ENCODE measurements around the gene HSPA12B. TPM values are rescaled to one million over a fixed set of nuclear protein-coding genes. Genes with fewer than 3 reads are reported as not detected.

The HSPA12B gene
- total and polyA plus RNA-seq, 2 donors (not counting 3 experiments of a cell fraction or from before 2014, with no cell fraction given), result 3.7 to 6.6 TPM

GRCh38 chr20:3739054-3739925 is 6.8 kb downstream of the HSPA12B start:
- no TSS peak for BruUV-seq (replicated peaks)
- Histone ChIP-seq H3K9me3 (replicated peaks; ENCODE audit: control insufficient read depth, insufficient read depth, low read length) (no peaks in the 10 kb centered on the region), H3K4me1 (ENCODE audit: control insufficient read depth, extremely low read depth, insufficient read depth, low read length) (peaks cover 12% of the 10 kb centered on the region), H3K9ac (replicated peaks; ENCODE audit: extremely low read depth, insufficient read depth, low read length) (no peak overlapping the region), H2AFZ (ENCODE audit: low read depth, low read length) (peak overlapping the region; percentile 29), H3K27me3 (ENCODE audit: control insufficient read depth in 2 of 2, insufficient read depth in 2 of 2, low read length in 2 of 2) (no peaks in the 10 kb centered on the region), H4K20me1 (replicated peaks; ENCODE audit: control insufficient read depth, extremely low read depth, insufficient read depth, low read length) (no peaks in the 10 kb centered on the region), H3K4me2 (ENCODE audit: insufficient read depth, low read length) (no peak overlapping the region), H3K79me2 (ENCODE audit: control insufficient read depth, insufficient read depth, low read length) (no peaks in the 10 kb centered on the region), H3K9me1 (replicated peaks; ENCODE audit: control insufficient read depth, extremely low read depth, insufficient read depth, low read length) (no peaks in the 10 kb centered on the region), H3K27ac (ENCODE audit: insufficient read depth, low read depth, low read length) (no peak overlapping the region), H3K36me3 (ENCODE audit: control insufficient read depth in 2 of 2, extremely low read depth in 1 of 2, insufficient read depth in 2 of 2, low read length in 2 of 2) (no peaks in the 10 kb centered on the region), H3K4me3 (replicated peaks in 1 of 3; ENCODE audit: insufficient read depth in 1 of 3, low read depth in 1 of 3, low read length in 3 of 3) (no peak overlapping the region)
- FAIRE-seq (peak; percentile 84), DNase-seq (ENCODE audit: low read depth, low spot score) (peak; percentile 49)
- dilution Hi-C loops (cut with MboI; ENCODE audit: extremely low pct_ligation_motif_present, low sequenced_read_pairs) (no loop called here), intact Hi-C loops (cut with micrococcal nuclease) (no loop called here)
- ChIA-PET CTCF (interaction anchor here (1.0 to 3.3 kb wide), 8 partner anchors 10 to 62 kb away, joined by 3 to 18 read pairs (median 4); partner anchors contain the start of gene SPEF1), POLR2A (no interaction called here)
- TF ChIP-seq MYC (IDR thresholded peaks at IDR 0.05; ENCODE audit: low read depth, low read length) (no peak), POLR2A (IDR thresholded peaks at IDR 0.05; ENCODE audit: low read depth, low read length) (peak; percentile 61), POLR2AphosphoS5 (IDR thresholded peaks at IDR 0.05; ENCODE audit: insufficient read depth, low read depth, low read length) (peak; percentile 68)

- Histone ChIP-seq H3K79me2 (ENCODE audit: control insufficient read depth, insufficient read depth, low read length) (no peaks in the 10 kb centered on the region), H3K4me1 (ENCODE audit: control insufficient read depth, extremely low read depth, insufficient read depth, low read length) (peaks cover 12% of the 10 kb centered on the region), H3K36me3 (ENCODE audit: control insufficient read depth in 2 of 2, extremely low read depth in 1 of 2, insufficient read depth in 2 of 2, low read length in 2 of 2) (no peaks in the 10 kb centered on the region), H2AFZ (ENCODE audit: low read depth, low read length) (peak overlapping the region; percentile 29), H3K27ac (ENCODE audit: insufficient read depth, low read depth, low read length) (no peak overlapping the region), H3K4me3 (replicated peaks in 1 of 3; ENCODE audit: insufficient read depth in 1 of 3, low read depth in 1 of 3, low read length in 3 of 3) (no peak overlapping the region), H3K4me2 (ENCODE audit: insufficient read depth, low read length) (no peak overlapping the region), H3K9me3 (replicated peaks; ENCODE audit: control insufficient read depth, insufficient read depth, low read length) (no peaks in the 10 kb centered on the region), H3K27me3 (ENCODE audit: control insufficient read depth in 2 of 2, insufficient read depth in 2 of 2, low read length in 2 of 2) (no peaks in the 10 kb centered on the region), H3K9ac (replicated peaks; ENCODE audit: extremely low read depth, insufficient read depth, low read length) (no peak overlapping the region), H4K20me1 (replicated peaks; ENCODE audit: control insufficient read depth, extremely low read depth, insufficient read depth, low read length) (no peaks in the 10 kb centered on the region), H3K9me1 (replicated peaks; ENCODE audit: control insufficient read depth, extremely low read depth, insufficient read depth, low read length) (no peaks in the 10 kb centered on the region)
- ChIA-PET POLR2A (no interaction called here), CTCF (interaction anchor here (1.0 to 3.3 kb wide), 8 partner anchors 9 to 115 kb away, joined by 3 to 18 read pairs (median 4); partner anchors contain the start of gene SPEF1)
- TF ChIP-seq JUN (IDR thresholded peaks at IDR 0.05; ENCODE audit: borderline replicate concordance, insufficient read depth, insufficient read length, low read depth) (no peak), FOS (IDR thresholded peaks at IDR 0.05; ENCODE audit: borderline replicate concordance, insufficient read depth, low read length) (no peak), POLR2AphosphoS5 (IDR thresholded peaks at IDR 0.05; ENCODE audit: insufficient read depth, low read depth, low read length) (no peak), MYC (IDR thresholded peaks at IDR 0.05; ENCODE audit: low read depth, low read length) (no peak), GATA2 (IDR thresholded peaks at IDR 0.05; ENCODE audit: insufficient read depth, insufficient read length, low read depth, low read length) (no peak), POLR2A (IDR thresholded peaks at IDR 0.05; ENCODE audit: low read depth, low read length) (no peak), MAX (IDR thresholded peaks at IDR 0.05; ENCODE audit: insufficient read depth, insufficient read length) (no peak), EZH2 (IDR thresholded peaks at IDR 0.05; ENCODE audit: borderline replicate concordance, low read depth, low read length, severe bottlenecking) (no peak), CTCF (IDR thresholded peaks at IDR 0.05; ENCODE audit: extremely low read depth in 1 of 2, insufficient read depth in 1 of 2, low read depth in 1 of 2, low read length in 2 of 2) (no peak)
- FAIRE-seq, result no peak
- DNase-seq (ENCODE audit: low read depth, low spot score), result no peak
- dilution Hi-C loops (cut with MboI; ENCODE audit: extremely low pct_ligation_motif_present, low sequenced_read_pairs) (no loop called here), intact Hi-C loops (cut with micrococcal nuclease) (no loop called here)
- no TSS peak for BruUV-seq (replicated peaks)
Observed at GRCh38 chr20:3739926-3740451, 7.5 kb downstream of the HSPA12B start.
